ENCODE results near the gene MYO9A. TPM values are rescaled to one million over a fixed set of nuclear protein-coding genes. Genes with fewer than 3 reads are reported as not detected.

MYO9A gene
- total RNA-seq, 1 donor from 2014 or later: 16.6 TPM

GRCh38 chr15:71974211-71974610 lies 143.7 kb downstream of the MYO9A start:
- intact Hi-C loops (cut with micrococcal nuclease): no loop called here

GRCh38 chr15:71973366-71973765 lies 144.6 kb downstream of the MYO9A start:
- intact Hi-C loops (cut with micrococcal nuclease): no loop called here

GRCh38 chr15:71971905-71972304 lies 146.0 kb downstream of the MYO9A start:
- intact Hi-C loops (cut with micrococcal nuclease): no loop called here

DNA sequence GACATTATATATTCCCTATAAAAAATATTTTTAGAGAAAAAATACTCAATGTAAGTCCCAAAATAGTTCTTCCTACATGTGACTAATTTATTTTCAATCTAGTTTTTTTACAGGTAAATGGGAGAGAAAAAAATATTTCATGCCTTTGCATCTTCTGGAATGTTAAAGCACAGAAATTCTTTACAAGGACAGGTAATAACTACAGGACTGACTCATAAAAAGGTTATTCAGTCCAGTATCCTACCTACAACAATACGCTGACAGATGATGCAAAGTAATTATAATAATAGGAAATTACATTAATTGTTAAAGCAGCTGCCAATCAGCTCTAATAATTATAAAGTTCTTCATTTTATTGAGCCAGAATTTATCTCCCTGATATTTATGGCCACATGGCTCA lies 147.5 kb downstream of the MYO9A start:
- intact Hi-C loops (cut with micrococcal nuclease): no loop called here

GRCh38 chr15:71962537-71962936 lies 155.4 kb downstream of the MYO9A start:
- intact Hi-C loops (cut with micrococcal nuclease): no loop called here

GRCh38 chr15:71957026-71957425 lies 160.9 kb downstream of the MYO9A start:
- intact Hi-C loops (cut with micrococcal nuclease): no loop called here

GRCh38 chr15:71951134-71951533 lies 166.8 kb downstream of the MYO9A start:
- intact Hi-C loops (cut with micrococcal nuclease): no loop called here

GRCh38 chr15:71945012-71945411 lies 172.9 kb downstream of the MYO9A start:
- intact Hi-C loops (cut with micrococcal nuclease): no loop called here

- intact Hi-C loops (cut with micrococcal nuclease): no loop called here
Observed at GRCh38 chr15:71943806-71944205, 174.1 kb downstream of the MYO9A start.

DNA sequence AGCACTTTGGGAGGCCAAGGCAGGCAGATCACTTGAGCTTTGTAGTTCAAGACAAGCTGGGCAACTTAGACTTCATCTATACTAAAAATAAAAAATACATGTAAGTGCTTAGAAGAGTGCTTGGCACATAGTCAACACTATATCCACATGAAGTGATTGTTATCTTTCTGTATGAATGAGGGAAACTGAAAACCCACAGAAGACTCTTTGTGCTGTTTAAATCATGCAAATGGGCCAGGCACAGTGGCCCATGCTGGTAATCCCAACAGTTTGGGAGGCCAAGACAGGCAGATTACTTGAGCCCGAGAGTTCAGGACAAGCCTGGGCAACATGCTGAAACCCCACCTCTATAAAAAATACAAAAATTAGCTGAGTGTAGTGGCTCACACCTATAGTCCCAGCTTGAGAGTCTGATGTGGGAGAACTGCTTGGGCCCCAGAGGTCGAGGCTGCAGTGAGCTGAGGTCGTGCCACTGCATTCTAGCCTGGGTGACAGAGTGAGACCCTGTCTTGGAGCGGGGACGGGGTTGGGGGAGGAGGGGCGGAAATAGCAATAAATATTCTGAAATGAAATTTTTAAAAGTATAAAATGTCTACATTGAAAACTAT lies 177.9 kb downstream of the MYO9A start:
- intact Hi-C loops (cut with micrococcal nuclease): no loop called here

DNA sequence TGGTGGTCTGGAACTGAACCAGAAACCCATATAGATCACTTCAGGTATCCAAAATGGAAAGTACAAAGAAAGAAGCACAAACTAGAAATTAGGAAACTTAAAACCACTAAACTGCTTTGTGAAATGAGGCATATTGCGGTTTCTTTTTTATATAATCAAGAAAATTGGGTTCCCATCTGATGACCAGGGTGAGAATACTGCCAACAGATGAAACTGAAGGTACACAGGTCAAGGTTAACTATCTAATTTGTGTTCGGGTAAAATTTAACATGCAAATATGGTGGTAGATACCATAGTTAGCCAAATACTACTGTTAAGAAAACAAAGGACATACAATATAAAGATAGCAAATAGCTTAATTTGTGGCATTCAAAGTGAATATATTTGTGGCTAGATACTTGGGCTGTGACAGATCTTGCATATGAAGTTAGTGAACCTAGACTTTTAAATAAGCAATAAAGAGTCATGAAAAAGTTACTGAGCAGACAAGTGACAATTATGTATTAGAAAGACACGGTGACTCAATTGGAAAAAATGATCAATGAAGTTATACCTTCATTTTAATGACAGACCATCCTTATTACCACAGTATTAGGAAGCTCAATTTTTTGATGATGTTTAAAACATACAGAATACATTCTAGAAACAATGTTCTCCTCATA lies 180.2 kb downstream of the MYO9A start:
- intact Hi-C loops (cut with micrococcal nuclease): no loop called here

DNA sequence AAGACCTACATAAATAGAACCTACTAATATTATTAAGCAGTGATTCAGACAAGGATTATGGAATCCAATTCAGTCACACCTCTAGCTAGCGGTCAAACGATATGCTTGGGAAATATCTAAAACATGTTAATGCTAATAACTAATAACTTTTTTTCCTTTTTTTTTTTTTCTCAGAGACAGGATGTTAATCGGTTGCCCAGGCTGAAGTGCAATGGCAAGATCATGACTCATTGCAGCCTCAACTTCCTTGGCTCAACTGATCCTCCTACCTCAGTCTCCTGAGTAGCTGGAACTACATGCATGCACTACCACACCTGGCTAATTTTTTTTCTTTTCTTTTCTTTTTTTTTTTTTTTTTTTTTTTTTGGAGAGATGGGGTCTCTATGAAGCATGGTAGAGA lies 183.5 kb downstream of the MYO9A start:
- intact Hi-C loops (cut with micrococcal nuclease): no loop called here

GRCh38 chr15:71932689-71933088 lies 185.3 kb downstream of the MYO9A start:
- intact Hi-C loops (cut with micrococcal nuclease): no loop called here

- intact Hi-C loops (cut with micrococcal nuclease): no loop called here
Observed at GRCh38 chr15:71931261-71931660, 186.7 kb downstream of the MYO9A start.

DNA sequence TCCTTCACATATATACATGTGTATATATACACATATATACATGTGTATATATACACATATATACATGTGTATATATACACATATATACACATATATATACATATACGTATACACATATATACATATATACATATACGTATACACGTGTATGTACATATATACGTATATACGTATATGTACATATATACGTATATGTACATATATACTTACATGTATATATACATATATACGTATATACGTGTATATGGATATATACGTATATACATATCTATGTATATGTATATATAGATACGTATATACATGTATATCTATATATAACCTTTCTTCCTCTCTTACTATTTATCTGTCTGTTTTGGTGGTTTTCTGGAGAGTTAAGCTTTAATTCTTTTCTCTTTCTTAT lies 192.8 kb downstream of the MYO9A start:
- intact Hi-C loops (cut with micrococcal nuclease): no loop called here

GRCh38 chr15:71921191-71921590 lies 196.8 kb downstream of the MYO9A start:
- intact Hi-C loops (cut with micrococcal nuclease): no loop called here

- intact Hi-C loops (cut with micrococcal nuclease): no loop called here
Observed at GRCh38 chr15:71920573-71920972, 197.4 kb downstream of the MYO9A start.

GRCh38 chr15:71916834-71917233 lies 201.1 kb downstream of the MYO9A start:
- intact Hi-C loops (cut with micrococcal nuclease): no loop called here

GRCh38 chr15:71914092-71914491 lies 203.9 kb downstream of the MYO9A start:
- intact Hi-C loops (cut with micrococcal nuclease): no loop called here

GRCh38 chr15:71899674-71900073 lies 218.3 kb downstream of the MYO9A start:
- intact Hi-C loops (cut with micrococcal nuclease): no loop called here

DNA sequence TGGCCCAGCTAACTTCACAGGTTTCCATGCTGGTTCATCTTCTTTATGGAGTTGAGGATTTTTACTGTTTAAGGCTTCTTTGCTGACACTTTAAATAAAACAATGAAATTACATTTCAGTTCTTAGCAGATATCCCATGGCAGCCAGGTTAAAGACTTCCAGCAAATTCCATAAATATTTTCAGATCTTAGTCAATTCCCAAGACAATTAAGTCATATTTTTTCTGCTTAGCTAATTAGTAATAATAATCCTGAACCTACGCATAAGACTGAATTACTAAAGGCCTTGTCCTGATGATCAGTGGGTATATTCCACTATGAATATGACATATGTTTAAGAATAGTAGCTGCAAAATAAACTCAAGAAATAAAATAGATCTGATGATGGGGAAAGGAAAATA lies 224.3 kb downstream of the MYO9A start:
- intact Hi-C loops (cut with micrococcal nuclease): no loop called here

DNA sequence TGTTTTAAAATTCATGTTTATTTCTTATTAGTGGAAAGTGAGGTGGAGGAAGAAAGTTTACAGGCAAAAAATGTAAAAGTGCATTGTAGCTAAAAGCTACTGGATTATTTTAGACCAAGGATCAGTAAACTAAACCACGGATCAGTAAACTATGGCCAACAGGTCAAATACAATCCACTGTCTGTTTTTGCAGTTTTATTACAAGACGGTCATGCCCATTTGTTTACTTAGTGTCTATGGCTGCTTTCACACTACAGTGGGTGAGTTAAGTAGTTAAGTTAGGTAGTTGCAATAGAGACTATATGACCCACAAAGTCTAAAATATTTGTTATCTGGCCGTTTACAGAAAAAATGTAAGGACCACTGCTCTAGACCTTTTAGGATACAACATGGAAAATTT lies 225.6 kb downstream of the MYO9A start:
- intact Hi-C loops (cut with micrococcal nuclease): no loop called here

DNA sequence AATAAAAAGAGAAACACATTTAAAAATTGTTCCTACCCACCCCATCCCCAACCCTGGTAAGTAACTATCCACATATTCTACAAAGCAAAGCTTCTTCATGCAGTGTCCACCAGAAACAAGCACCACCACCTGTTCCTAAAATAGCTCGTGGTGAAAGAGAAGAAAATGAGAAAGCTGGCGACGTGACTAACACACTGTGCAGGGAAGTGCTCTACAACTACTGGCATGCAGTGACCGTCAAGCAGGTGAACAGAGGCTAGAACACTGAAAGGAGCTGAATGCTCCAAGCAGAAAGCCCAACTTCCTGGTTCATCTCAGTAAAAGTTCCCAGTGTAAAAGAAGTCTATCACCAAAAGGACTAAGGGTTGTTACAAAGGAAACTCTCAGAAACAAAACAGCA lies 226.9 kb downstream of the MYO9A start:
- intact Hi-C loops (cut with micrococcal nuclease): no loop called here
